ENCODE results near the gene PRUNE2.

Gene PRUNE2

DNA sequence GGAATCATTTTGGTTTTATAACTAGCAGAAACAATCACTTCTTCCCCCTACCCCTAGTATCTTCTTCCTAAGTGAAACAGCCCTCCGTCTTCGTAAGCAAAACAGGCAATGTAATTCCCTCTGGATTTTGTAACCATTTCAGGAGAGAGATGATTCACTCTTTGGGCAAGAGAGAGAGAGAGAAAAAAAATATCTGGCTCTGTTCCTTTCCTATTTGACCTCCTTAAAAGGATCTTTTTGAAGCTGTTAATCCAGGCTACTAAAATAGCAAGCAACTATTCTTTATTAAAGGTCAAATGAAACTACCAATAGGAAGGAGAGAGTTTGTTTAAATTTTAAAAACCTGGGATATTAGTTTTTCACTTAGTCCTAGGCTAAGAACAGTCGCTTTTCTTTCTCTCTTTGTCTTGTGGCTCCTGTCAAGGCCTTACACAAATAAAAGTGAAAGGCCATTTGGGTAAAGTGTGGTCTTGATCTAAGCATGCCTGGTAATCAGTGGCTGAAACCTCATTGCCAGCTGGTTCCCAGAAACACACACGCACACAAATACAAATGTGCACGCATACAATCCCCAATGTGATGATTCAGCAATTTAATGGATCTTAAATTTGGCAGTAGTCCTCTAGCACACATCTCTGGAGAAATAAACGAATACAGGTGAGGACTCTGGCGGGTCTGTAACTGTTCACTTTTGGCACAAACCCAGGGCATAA lies 70.2 kb downstream of the PRUNE2 start:
- no peak for TF ChIP-seq SIN3A (IDR thresholded peaks at IDR 0.05; ENCODE audit: borderline replicate concordance, insufficient read depth, low read length)
- TF ChIP-seq POLR2AphosphoS5 (IDR thresholded peaks at IDR 0.05; ENCODE audit: low read depth, low read length), result no peak
- TF ChIP-seq FOXP2 (optimal IDR thresholded peaks at IDR 0.05; ENCODE audit: borderline replicate concordance, extremely low read depth, extremely low read length, insufficient read depth), result no peak
- TF ChIP-seq, protein P1, sequence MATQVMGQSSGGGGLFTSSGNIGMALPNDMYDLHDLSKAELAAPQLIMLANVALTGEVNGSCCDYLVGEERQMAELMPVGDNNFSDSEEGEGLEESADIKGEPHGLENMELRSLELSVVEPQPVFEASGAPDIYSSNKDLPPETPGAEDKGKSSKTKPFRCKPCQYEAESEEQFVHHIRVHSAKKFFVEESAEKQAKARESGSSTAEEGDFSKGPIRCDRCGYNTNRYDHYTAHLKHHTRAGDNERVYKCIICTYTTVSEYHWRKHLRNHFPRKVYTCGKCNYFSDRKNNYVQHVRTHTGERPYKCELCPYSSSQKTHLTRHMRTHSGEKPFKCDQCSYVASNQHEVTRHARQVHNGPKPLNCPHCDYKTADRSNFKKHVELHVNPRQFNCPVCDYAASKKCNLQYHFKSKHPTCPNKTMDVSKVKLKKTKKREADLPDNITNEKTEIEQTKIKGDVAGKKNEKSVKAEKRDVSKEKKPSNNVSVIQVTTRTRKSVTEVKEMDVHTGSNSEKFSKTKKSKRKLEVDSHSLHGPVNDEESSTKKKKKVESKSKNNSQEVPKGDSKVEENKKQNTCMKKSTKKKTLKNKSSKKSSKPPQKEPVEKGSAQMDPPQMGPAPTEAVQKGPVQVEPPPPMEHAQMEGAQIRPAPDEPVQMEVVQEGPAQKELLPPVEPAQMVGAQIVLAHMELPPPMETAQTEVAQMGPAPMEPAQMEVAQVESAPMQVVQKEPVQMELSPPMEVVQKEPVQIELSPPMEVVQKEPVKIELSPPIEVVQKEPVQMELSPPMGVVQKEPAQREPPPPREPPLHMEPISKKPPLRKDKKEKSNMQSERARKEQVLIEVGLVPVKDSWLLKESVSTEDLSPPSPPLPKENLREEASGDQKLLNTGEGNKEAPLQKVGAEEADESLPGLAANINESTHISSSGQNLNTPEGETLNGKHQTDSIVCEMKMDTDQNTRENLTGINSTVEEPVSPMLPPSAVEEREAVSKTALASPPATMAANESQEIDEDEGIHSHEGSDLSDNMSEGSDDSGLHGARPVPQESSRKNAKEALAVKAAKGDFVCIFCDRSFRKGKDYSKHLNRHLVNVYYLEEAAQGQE (IDR thresholded peaks at IDR 0.05; ENCODE audit: insufficient read depth in 1 of 2, low read depth in 2 of 2, low read length in 2 of 2), result no peak

DNA sequence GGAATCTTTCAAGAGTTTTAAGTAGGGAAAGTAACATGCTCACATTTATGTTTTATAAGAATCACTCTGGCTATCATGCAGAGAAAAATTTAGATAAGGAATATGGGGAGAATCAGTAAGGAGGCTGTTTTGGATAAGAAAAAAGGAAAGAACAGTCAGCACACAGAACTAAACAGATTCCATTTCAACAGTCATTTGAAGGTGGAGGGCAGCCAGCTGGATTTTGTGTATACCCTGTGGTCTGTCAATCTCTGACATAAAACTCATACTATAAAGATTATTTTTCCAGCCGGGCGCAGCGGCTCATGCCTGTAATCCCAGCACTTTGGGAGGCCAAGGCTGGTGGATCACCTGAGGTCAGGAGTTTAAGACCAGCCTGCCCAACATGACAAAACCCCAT lies 77.5 kb downstream of the PRUNE2 start:
- TF ChIP-seq POLR2AphosphoS5 (IDR thresholded peaks at IDR 0.05; ENCODE audit: low read depth, low read length) (no peak), SIN3A (IDR thresholded peaks at IDR 0.05; ENCODE audit: borderline replicate concordance, insufficient read depth, low read length) (no peak), FOXP2 (optimal IDR thresholded peaks at IDR 0.05; ENCODE audit: borderline replicate concordance, extremely low read depth, extremely low read length, insufficient read depth) (no peak), TAF1 (IDR thresholded peaks at IDR 0.05; ENCODE audit: borderline replicate concordance, insufficient read depth, low read length) (no peak)
- TF ChIP-seq, protein P1 (IDR thresholded peaks at IDR 0.05; ENCODE audit: insufficient read depth in 1 of 2, low read depth in 2 of 2, low read length in 2 of 2), result no peak

DNA sequence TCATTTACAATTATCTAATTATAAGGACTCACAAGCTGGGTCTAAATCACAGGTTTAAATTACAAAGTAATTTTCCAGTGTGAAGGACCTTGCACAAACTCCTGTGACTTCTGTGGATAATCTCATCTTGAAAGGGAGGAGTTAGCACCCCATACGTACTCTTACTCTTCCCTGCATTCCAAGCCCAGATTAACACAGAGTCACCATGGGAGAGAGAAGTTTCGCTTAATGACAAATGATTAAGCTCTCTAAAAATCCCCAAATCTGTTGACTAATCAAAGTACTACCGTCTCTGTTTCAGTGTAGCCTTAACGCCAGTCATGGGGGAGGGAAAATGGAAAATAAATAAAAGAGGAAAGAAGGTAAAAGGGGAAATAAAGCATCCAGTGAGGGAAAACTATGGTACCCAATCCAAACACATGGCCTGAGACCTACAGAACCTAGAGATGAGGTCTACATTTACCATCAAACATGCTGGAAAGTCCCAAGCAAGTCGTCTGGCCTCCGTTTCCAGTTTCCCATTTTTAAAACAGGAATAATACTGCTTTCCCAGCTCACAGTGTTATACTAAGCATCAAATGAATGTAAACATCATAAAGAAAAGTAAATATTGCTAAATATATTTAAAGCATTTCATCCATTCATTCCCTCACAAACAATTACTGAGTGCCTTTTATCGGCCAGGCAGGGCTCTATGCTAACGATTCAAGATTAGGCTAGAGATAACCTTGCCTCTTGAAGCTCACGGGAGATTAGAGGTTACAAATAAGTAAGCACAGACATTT lies 78.4 kb downstream of the PRUNE2 start:
- TF ChIP-seq POLR2AphosphoS5 (IDR thresholded peaks at IDR 0.05; ENCODE audit: low read depth, low read length), result no peak
- TF ChIP-seq SIN3A (IDR thresholded peaks at IDR 0.05; ENCODE audit: borderline replicate concordance, insufficient read depth, low read length), result no peak
- TF ChIP-seq FOXP2 (optimal IDR thresholded peaks at IDR 0.05; ENCODE audit: borderline replicate concordance, extremely low read depth, extremely low read length, insufficient read depth), result no peak
- TF ChIP-seq, protein P1 (IDR thresholded peaks at IDR 0.05; ENCODE audit: insufficient read depth in 1 of 2, low read depth in 2 of 2, low read length in 2 of 2), result no peak
- TF ChIP-seq TAF1 (IDR thresholded peaks at IDR 0.05; ENCODE audit: borderline replicate concordance, insufficient read depth, low read length), result no peak

DNA sequence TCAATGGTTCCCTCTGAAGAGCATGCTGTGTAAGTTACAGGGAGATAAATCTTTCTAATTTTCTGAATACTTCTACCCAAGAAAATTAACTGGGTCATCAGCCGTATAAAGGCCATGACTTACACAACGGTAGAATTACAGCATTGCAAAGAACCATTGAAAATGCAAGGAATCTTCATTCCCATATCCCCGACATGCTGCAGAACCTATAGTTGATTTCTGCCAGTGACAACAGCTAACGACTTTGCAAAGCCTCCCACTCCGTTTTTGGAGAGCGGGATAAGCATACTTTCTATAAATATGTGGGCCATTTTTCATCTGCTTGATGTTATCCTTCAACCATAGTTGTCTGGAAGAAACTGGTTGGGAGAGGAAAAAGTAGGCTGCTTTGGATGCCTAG lies 85.5 kb downstream of the PRUNE2 start:
- TF ChIP-seq SIN3A (IDR thresholded peaks at IDR 0.05; ENCODE audit: borderline replicate concordance, insufficient read depth, low read length) (no peak), FOXP2 (optimal IDR thresholded peaks at IDR 0.05; ENCODE audit: borderline replicate concordance, extremely low read depth, extremely low read length, insufficient read depth) (no peak), TAF1 (IDR thresholded peaks at IDR 0.05; ENCODE audit: borderline replicate concordance, insufficient read depth, low read length) (no peak), POLR2AphosphoS5 (IDR thresholded peaks at IDR 0.05; ENCODE audit: low read depth, low read length) (no peak)
- TF ChIP-seq, protein P1 (IDR thresholded peaks at IDR 0.05; ENCODE audit: insufficient read depth in 1 of 2, low read depth in 2 of 2, low read length in 2 of 2), result no peak
